HEK293 (cell line): ENCODE results near the gene PTPRN2.

Source experiments
- CTCF ChIA-PET: fragments of 350-600 bp; formaldehyde crosslinking; extraction: SDS; loops from one replicate; lab custom pipeline; 2021; ENCODE audit warnings: antibody characterized with exemption; lab: Yijun Ruan, JAX
- POLR2A ChIA-PET: fragments of 300-600 bp; formaldehyde crosslinking; extraction: SDS; loops from one replicate; lab custom pipeline; 2020; ENCODE audit warnings: antibody characterized with exemption, inconsistent platforms; lab: Yijun Ruan, JAX
- H3K27ac ChIP-seq: fragments of 200-500 bp; sonication (Bioruptor generic); 2 replicates; pipeline ENCODE4 v1.5.1; 2014; ENCODE audit warnings: low read depth, low read length, control low read depth, inconsistent platforms; ENCODE audit errors: extremely low read depth
- H3K36me3 ChIP-seq, 2 experiments: fragments of 200-500 bp in 1 of 2; sonication (Bioruptor generic) in 1 of 2; 1 replicate in 1 of 2; 2 replicates in 1 of 2; pipeline ENCODE4 v1.5.1; 2014 to 2017; ENCODE audit warnings: inconsistent platforms in 2 of 2, low read length in 2 of 2; ENCODE audit not compliant: control insufficient read depth in 2 of 2, insufficient read depth in 1 of 2
- H3K4me1 ChIP-seq: fragments of 200-500 bp; sonication (Bioruptor generic); 2 replicates; pipeline ENCODE4 v1.5.1; 2014; ENCODE audit warnings: mild to moderate bottlenecking, low read length, inconsistent platforms; ENCODE audit not compliant: control insufficient read depth, insufficient read depth
- H3K4me3 ChIP-seq: 2 replicates; pipeline ENCODE4 v1.5.1; 2011; ENCODE audit warnings: low read depth, mild to moderate bottlenecking, control low read depth, low read length, moderate library complexity
- H3K9me3 ChIP-seq: fragments of 200-500 bp; sonication (Bioruptor generic); 2 replicates; pipeline ENCODE4 v1.5.1; 2014; ENCODE audit warnings: low read depth, low read length, inconsistent platforms; ENCODE audit not compliant: control insufficient read depth, insufficient read depth
- GLIS1 ChIP-seq: fragments of 450-650 bp; formaldehyde crosslinking; IDR thresholded peaks from 2 replicates; pipeline ENCODE4 v1.5.1; 2016; ENCODE audit warnings: missing biosample characterization, missing genetic modification characterization
- HOXA7 ChIP-seq: sonication (generic); formaldehyde crosslinking; IDR thresholded peaks from 2 replicates; pipeline ENCODE4 v1.8.1; 2022; ENCODE audit warnings: missing genetic modification reagents, borderline replicate concordance
- MEIS1 ChIP-seq: sonication (generic); formaldehyde crosslinking; IDR thresholded peaks from 2 replicates; pipeline ENCODE4 v1.8.1; 2022; ENCODE audit warnings: missing genetic modification reagents, mild to moderate bottlenecking, borderline replicate concordance
- PRDM10 ChIP-seq: fragments of 450-650 bp; formaldehyde crosslinking; IDR thresholded peaks from 2 replicates; pipeline ENCODE4 v1.5.1; 2016; ENCODE audit warnings: missing biosample characterization, missing genetic modification characterization
- PRDM6 ChIP-seq: fragments of 450-650 bp; formaldehyde crosslinking; IDR thresholded peaks from 2 replicates; pipeline ENCODE4 v1.5.1; 2017; ENCODE audit warnings: missing biosample characterization, missing genetic modification characterization
- YY2 ChIP-seq: fragments of 450-650 bp; formaldehyde crosslinking; IDR thresholded peaks from 2 replicates; pipeline ENCODE4 v1.5.1; 2016; ENCODE audit warnings: missing biosample characterization, missing genetic modification characterization
- ZBTB7A ChIP-seq: fragments of 450-650 bp; formaldehyde crosslinking; IDR thresholded peaks from 2 replicates; pipeline ENCODE4 v1.5.1; 2016; ENCODE audit warnings: low read depth, missing biosample characterization, missing genetic modification characterization
- ZFP37 ChIP-seq: fragments of 450-650 bp; formaldehyde crosslinking; IDR thresholded peaks from 2 replicates; pipeline ENCODE4 v1.5.1; 2016; ENCODE audit warnings: missing biosample characterization, missing genetic modification characterization
- ZFP41 ChIP-seq: fragments of 450-650 bp; formaldehyde crosslinking; IDR thresholded peaks from 2 replicates; pipeline ENCODE4 v1.5.1; 2016; ENCODE audit warnings: missing biosample characterization, missing genetic modification characterization, borderline replicate concordance
- ZNF2 ChIP-seq: fragments of 450-650 bp; formaldehyde crosslinking; IDR thresholded peaks from 2 replicates; pipeline ENCODE4 v1.5.1; 2016; ENCODE audit warnings: missing biosample characterization, missing genetic modification characterization
- ZNF433 ChIP-seq: fragments of 450-650 bp; formaldehyde crosslinking; IDR thresholded peaks from 2 replicates; pipeline ENCODE4 v1.5.1; 2016; ENCODE audit warnings: missing biosample characterization, missing genetic modification characterization, low read depth
- ZNF449 ChIP-seq: fragments of 450-650 bp; formaldehyde crosslinking; IDR thresholded peaks from 2 replicates; pipeline ENCODE4 v1.5.1; 2017; ENCODE audit warnings: missing biosample characterization, mild to moderate bottlenecking, missing genetic modification characterization, moderate library complexity
- ZNF510 ChIP-seq: fragments of 450-650 bp; formaldehyde crosslinking; IDR thresholded peaks from 2 replicates; pipeline ENCODE4 v1.5.1; 2018; ENCODE audit warnings: mild to moderate bottlenecking, missing genetic modification characterization, missing biosample characterization; ENCODE audit not compliant: insufficient replicate concordance
- ZNF660 ChIP-seq: fragments of 450-650 bp; IDR thresholded peaks from 2 replicates; pipeline ENCODE4 v1.5.1; 2018; ENCODE audit warnings: missing biosample characterization, mild to moderate bottlenecking, missing genetic modification characterization
- ZNF837 ChIP-seq: fragments of 450-650 bp; formaldehyde crosslinking; IDR thresholded peaks from 2 replicates; pipeline ENCODE4 v1.5.1; 2016; ENCODE audit warnings: missing biosample characterization, missing genetic modification characterization
- ZSCAN30 ChIP-seq: fragments of 450-650 bp; IDR thresholded peaks from 2 replicates; pipeline ENCODE4 v1.5.1; 2018; ENCODE audit warnings: missing biosample characterization, mild to moderate bottlenecking, missing genetic modification characterization, moderate library complexity
- TF ChIP-seq, protein P1 (sequence below): fragments of 450-650 bp; formaldehyde crosslinking; IDR thresholded peaks from 2 replicates; pipeline ENCODE4 v1.5.1; 2017; ENCODE audit warnings: missing biosample characterization, missing genetic modification characterization

PTPRN2 gene

DNA sequence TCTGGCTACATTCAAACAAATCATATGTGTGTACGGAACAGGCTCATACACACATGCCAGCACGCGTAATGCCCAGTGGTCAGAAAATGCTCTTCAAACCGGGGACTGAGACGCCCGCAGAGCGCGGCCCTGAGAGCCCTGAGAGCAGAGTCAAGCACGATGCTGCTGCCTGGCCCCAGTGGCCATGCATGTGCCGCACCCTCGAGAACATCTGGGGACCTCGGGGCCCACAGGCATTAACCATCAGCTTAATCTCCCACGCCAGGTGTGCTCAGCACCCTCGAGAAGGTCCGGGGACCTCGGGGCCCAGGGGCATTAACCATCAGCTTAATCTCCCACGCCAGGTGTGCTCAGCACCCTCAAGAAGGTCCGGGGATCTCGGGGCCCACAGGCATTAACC is 163.1 kb downstream of the PTPRN2 start (continued):
- TF ChIP-seq ZFP41 (tag by site-specific recombination): no peak
- TF ChIP-seq YY2: no peak
- TF ChIP-seq ZBTB7A (tag by site-specific recombination): no peak
- TF ChIP-seq HOXA7 (CRISPR knock-in tag): no peak
- TF ChIP-seq MEIS1 (CRISPR knock-in tag): no peak

DNA sequence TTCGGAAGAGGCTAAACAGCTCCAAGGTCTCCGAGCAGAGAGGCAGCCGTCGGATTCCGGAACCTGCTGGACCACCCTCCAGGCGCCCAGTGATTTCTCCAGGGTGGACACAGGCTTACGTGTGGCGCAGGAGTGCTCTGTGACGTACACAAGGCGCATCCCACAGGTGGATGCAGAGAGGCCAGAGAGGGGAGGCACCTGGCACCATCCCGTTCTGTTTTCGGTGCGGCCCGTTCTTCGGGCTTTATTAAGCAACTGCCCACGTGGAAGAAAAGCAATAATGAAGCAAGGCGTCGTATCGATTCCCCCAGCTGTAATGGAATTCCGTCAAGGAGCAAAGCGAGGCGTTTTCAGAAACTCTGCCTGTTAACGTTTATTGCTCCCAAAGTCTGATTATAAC is 163.6 kb downstream of the PTPRN2 start:
- ChIA-PET CTCF (no interaction called here), POLR2A (no interaction called here)
- Histone ChIP-seq H3K36me3 (no peaks in the 10 kb centered on the region), H3K27ac (no peak overlapping the region), H3K4me3 (no peak overlapping the region), H3K9me3 (no peaks in the 10 kb centered on the region), H3K4me1 (no peaks in the 10 kb centered on the region)
- no peak for TF ChIP-seq ZSCAN30
- no peak for TF ChIP-seq ZNF449 (tag by site-specific recombination)
- TF ChIP-seq ZFP37 (tag by site-specific recombination): no peak
- no peak for TF ChIP-seq ZNF433 (tag by site-specific recombination)
- no peak for TF ChIP-seq ZNF2 (tag by site-specific recombination)
- TF ChIP-seq, protein P1, sequence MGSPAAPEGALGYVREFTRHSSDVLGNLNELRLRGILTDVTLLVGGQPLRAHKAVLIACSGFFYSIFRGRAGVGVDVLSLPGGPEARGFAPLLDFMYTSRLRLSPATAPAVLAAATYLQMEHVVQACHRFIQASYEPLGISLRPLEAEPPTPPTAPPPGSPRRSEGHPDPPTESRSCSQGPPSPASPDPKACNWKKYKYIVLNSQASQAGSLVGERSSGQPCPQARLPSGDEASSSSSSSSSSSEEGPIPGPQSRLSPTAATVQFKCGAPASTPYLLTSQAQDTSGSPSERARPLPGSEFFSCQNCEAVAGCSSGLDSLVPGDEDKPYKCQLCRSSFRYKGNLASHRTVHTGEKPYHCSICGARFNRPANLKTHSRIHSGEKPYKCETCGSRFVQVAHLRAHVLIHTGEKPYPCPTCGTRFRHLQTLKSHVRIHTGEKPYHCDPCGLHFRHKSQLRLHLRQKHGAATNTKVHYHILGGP (tag by site-specific recombination): no peak
- TF ChIP-seq PRDM6 (tag by site-specific recombination): no peak
- no peak for TF ChIP-seq GLIS1 (tag by site-specific recombination)
- TF ChIP-seq ZNF660: no peak
- no peak for TF ChIP-seq ZNF837 (tag by site-specific recombination)

GRCh38 chr7:158422887-158423560 is 164.6 kb downstream of the PTPRN2 start:
- no peaks in the 10 kb centered on the region for H3K4me1 ChIP-seq
- no peaks in the 10 kb centered on the region for H3K36me3 ChIP-seq
- no peaks in the 10 kb centered on the region for H3K9me3 ChIP-seq
- no peak for TF ChIP-seq ZNF510
- TF ChIP-seq PRDM10 (tag by site-specific recombination): peak; percentile 75
- TF ChIP-seq, all 188 proteins: peak for 1
- ChIA-PET POLR2A (no interaction called here), CTCF (no interaction called here)
- Histone ChIP-seq H3K4me3 (no peak overlapping the region), H3K27ac (no peak overlapping the region)
